Endothelial cell of umbilical vein (primary cell): Measurements from ENCODE around the gene CADPS. TPM values are rescaled to one million over a fixed set of nuclear protein-coding genes. Genes with fewer than 3 reads are reported as not detected.

Experiments used
- BruUV-seq: library from RNA; stranded (reverse); fragments of 400-500 nt; replicated peaks from 2 replicates; lab custom pipeline; 2021; lab: Mats Ljungman, UMichigan
- CTCF ChIA-PET: fragments of 300-600, 350-600 bp; sonication (Branson Sonifier 250); formaldehyde crosslinking; loops from one replicate; lab custom pipeline; 2021; ENCODE audit warnings: antibody characterized with exemption, inconsistent platforms; lab: Charles Lee
- POLR2A ChIA-PET: fragments of 300-600, 350-600 bp; sonication (Branson Sonifier 250); formaldehyde crosslinking; loops from one replicate; lab custom pipeline; 2021; ENCODE audit warnings: antibody characterized with exemption, inconsistent platforms; lab: Charles Lee
- DNase-seq: peaks from one replicate; pipeline ENCODE4 v3.0.0-alpha.2; 2011; ENCODE audit warnings: low read depth, low spot score
- FAIRE-seq: peaks from 2 replicates; lab custom pipeline; 2011; peaks lifted over from hg19 to GRCh38; lab: Jason Lieb, UNC
- H2AFZ ChIP-seq: 2 replicates; pipeline ENCODE4 v1.6.0; 2012; ENCODE audit warnings: low read depth, low read length, control low read depth, inconsistent platforms
- H3K27ac ChIP-seq: 2 replicates; pipeline ENCODE4 v1.5.1; 2011; ENCODE audit warnings: low read depth, mild to moderate bottlenecking, control low read depth, low read length, moderate library complexity; ENCODE audit not compliant: insufficient read depth
- H3K27me3 ChIP-seq, 2 experiments: 2 replicates each; pipeline versions ENCODE4 v1.6.0 to v1.6.1; 2011; ENCODE audit warnings: low read length in 2 of 2, mixed read lengths in 1 of 2; ENCODE audit not compliant: control insufficient read depth in 2 of 2, insufficient read depth in 2 of 2
- H3K36me3 ChIP-seq, 2 experiments: 2 replicates in 1 of 2; 3 replicates in 1 of 2; pipeline ENCODE4 v1.5.1; 2011; ENCODE audit warnings: low read length in 2 of 2, mild to moderate bottlenecking in 1 of 2, moderate library complexity in 1 of 2; ENCODE audit not compliant: control insufficient read depth in 2 of 2, insufficient read depth in 2 of 2; ENCODE audit errors: extremely low read depth in 1 of 2
- H3K4me1 ChIP-seq: 3 replicates; pipeline ENCODE4 v1.5.1; 2011; ENCODE audit warnings: mild to moderate bottlenecking, low read length; ENCODE audit not compliant: control insufficient read depth, insufficient read depth; ENCODE audit errors: extremely low read depth
- H3K4me2 ChIP-seq: 2 replicates; pipeline ENCODE4 v1.6.1; 2011; ENCODE audit warnings: low read length, control low read depth, mixed read lengths; ENCODE audit not compliant: insufficient read depth
- H3K4me3 ChIP-seq, 3 experiments: fragments of 200-600 bp in 1 of 3; sonication (generic), shearing (Covaris generic) in 1 of 3; replicated peaks in 1 of 3; 2 replicates each; pipeline ENCODE4 v1.5.1; 2011 to 2016; ENCODE audit warnings: control low read depth in 3 of 3, low read length in 3 of 3, mild to moderate bottlenecking in 2 of 3, inconsistent platforms in 1 of 3, low read depth in 1 of 3, moderate library complexity in 1 of 3; ENCODE audit not compliant: insufficient read depth in 1 of 3
- H3K79me2 ChIP-seq: 2 replicates; pipeline ENCODE4 v1.6.0; 2012; ENCODE audit warnings: low read length, inconsistent platforms; ENCODE audit not compliant: control insufficient read depth, insufficient read depth
- H3K9ac ChIP-seq: replicated peaks from 2 replicates; pipeline ENCODE3; 2011; ENCODE audit warnings: low read length, control low read depth; ENCODE audit not compliant: insufficient read depth; ENCODE audit errors: extremely low read depth
- H3K9me1 ChIP-seq: replicated peaks from 3 replicates; pipeline ENCODE4 v1.6.0; 2011; ENCODE audit warnings: mild to moderate bottlenecking, low read length; ENCODE audit not compliant: control insufficient read depth, insufficient read depth; ENCODE audit errors: extremely low read depth
- H3K9me3 ChIP-seq: replicated peaks from 2 replicates; pipeline ENCODE4 v1.5.1; 2012; ENCODE audit warnings: low read length, inconsistent platforms; ENCODE audit not compliant: control insufficient read depth, insufficient read depth
- H4K20me1 ChIP-seq: replicated peaks from 2 replicates; pipeline ENCODE3; 2011; ENCODE audit warnings: mild to moderate bottlenecking, low read length; ENCODE audit not compliant: control insufficient read depth, insufficient read depth; ENCODE audit errors: extremely low read depth
- FOS ChIP-seq: IDR thresholded peaks from 2 replicates; pipeline ENCODE4 v1.6.1; 2011; ENCODE audit warnings: mild to moderate bottlenecking, low read length, moderate library complexity, borderline replicate concordance; ENCODE audit not compliant: insufficient read depth
- GATA2 ChIP-seq: IDR thresholded peaks from 2 replicates; pipeline ENCODE4 v1.7.0; 2011; ENCODE audit warnings: low read depth, mild to moderate bottlenecking, moderate library complexity, mixed read lengths, low read length; ENCODE audit not compliant: insufficient read length, insufficient read depth
- JUN ChIP-seq: IDR thresholded peaks from 2 replicates; pipeline ENCODE4 v1.6.1; 2011; ENCODE audit warnings: borderline replicate concordance, low read depth; ENCODE audit not compliant: insufficient read length, insufficient read depth
- MYC ChIP-seq: IDR thresholded peaks from one replicate; pipeline ENCODE4 v1.6.1; 2011; ENCODE audit warnings: mild to moderate bottlenecking, low read depth, low read length
- POLR2A ChIP-seq: IDR thresholded peaks from 2 replicates; pipeline ENCODE4 v1.6.1; 2012; ENCODE audit warnings: low read depth, mild to moderate bottlenecking, control low read depth, low read length
- POLR2AphosphoS5 ChIP-seq: IDR thresholded peaks from 2 replicates; pipeline ENCODE4 v1.6.1; 2012; ENCODE audit warnings: low read depth, mild to moderate bottlenecking, control low read depth, low read length, moderate library complexity; ENCODE audit not compliant: insufficient read depth
- dilution Hi-C: fragments of 300-500 bp; cut with MboI; formaldehyde crosslinking; loops from one replicate; pipeline ENCODE4 v1.15.0; 2019; ENCODE audit warnings: low sequenced_read_pairs; ENCODE audit not compliant: extremely low pct_ligation_motif_present
- intact Hi-C: fragments of 100-400 bp; cut with micrococcal nuclease; formaldehyde crosslinking; loops from one replicate; pipeline ENCODE4 v1.10.0; 2022
- polyA plus RNA-seq, 4 experiments: library from polyadenylated mRNA; depleted of rRNA in 3 of 4; stranded (reverse) in 3 of 4; unstranded in 1 of 4; fragments of >200 nt; gene quantifications; 2 replicates each; pipeline versions ENCODE4 v1.2.1 to v1.2.3, GENCODE V29; 2011 to 2012; ENCODE audit warnings: missing spikeins in 1 of 4
- total RNA-seq: library from RNA; stranded (reverse); gene quantifications from 2 replicates; pipeline ENCODE4 v1.2.3, GENCODE V29; 2021
- TF ChIP-seq, protein P1 (sequence below), 2 donors: IDR thresholded peaks; 1 replicate in 1 of 2; 2 replicates in 1 of 2; pipeline ENCODE4 v1.5.1; 2011; ENCODE audit warnings: low read length in 2 of 2, mild to moderate bottlenecking in 2 of 2, moderate library complexity in 2 of 2, control low read depth in 1 of 2, inconsistent platforms in 1 of 2, low read depth in 1 of 2; ENCODE audit not compliant: insufficient read depth in 1 of 2; ENCODE audit errors: extremely low read depth in 1 of 2

CADPS gene
- total and polyA plus RNA-seq, 2 donors (not counting 3 experiments of a cell fraction or from before 2014, with no cell fraction given) = not detected

DNA sequence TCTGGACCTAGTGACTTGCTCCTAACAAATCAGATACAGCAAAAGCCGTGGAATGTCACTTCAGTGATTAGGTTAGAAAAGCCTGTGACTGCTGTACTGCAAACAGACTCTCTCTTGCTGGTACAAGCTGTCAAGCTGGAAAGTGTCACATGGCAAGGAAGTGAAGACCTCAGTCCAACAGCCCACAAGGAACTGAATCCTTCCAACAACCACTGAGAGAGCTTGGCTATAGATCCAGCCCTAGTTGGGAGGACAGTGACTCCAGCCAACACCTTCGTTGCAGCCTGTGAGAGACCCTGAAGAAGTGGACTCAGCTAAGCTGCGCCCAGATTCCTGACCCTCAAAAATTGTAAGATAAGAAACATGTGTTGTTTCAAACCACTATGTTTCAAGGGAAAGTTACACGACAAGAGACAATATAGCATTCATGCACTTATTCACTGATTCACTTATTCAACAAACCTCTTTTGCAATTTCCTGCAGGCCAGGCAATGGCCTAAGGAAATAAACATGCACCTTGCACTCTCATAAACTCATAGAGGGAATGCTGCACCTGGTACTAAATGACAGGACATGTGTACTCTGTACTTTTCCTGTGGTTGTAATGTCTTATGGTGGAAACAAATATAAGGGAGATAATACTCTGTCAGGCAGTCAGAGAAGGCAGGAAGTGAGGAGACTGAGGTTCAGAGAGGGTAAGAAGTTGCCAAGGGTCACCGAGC lies 142.9 kb downstream of the CADPS start:
- H3K27ac ChIP-seq = no peak overlapping the region
- intact Hi-C loops (no loop called here), dilution Hi-C loops (no loop called here)
- no peak overlapping the region for H2AFZ ChIP-seq
- no peaks in the 10 kb centered on the region for H3K27me3 ChIP-seq
- ChIA-PET POLR2A (no interaction called here), CTCF (no interaction called here)
- no peak overlapping the region for H3K4me2 ChIP-seq
- H3K4me3 ChIP-seq = no peak overlapping the region
- H3K9me1 ChIP-seq = no peaks in the 10 kb centered on the region
- BruUV-seq = no TSS peak
- TF ChIP-seq JUN = no peak
- TF ChIP-seq POLR2A = no peak
- TF ChIP-seq FOS = no peak
- no peak for TF ChIP-seq MYC
- TF ChIP-seq, protein P1, sequence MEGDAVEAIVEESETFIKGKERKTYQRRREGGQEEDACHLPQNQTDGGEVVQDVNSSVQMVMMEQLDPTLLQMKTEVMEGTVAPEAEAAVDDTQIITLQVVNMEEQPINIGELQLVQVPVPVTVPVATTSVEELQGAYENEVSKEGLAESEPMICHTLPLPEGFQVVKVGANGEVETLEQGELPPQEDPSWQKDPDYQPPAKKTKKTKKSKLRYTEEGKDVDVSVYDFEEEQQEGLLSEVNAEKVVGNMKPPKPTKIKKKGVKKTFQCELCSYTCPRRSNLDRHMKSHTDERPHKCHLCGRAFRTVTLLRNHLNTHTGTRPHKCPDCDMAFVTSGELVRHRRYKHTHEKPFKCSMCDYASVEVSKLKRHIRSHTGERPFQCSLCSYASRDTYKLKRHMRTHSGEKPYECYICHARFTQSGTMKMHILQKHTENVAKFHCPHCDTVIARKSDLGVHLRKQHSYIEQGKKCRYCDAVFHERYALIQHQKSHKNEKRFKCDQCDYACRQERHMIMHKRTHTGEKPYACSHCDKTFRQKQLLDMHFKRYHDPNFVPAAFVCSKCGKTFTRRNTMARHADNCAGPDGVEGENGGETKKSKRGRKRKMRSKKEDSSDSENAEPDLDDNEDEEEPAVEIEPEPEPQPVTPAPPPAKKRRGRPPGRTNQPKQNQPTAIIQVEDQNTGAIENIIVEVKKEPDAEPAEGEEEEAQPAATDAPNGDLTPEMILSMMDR (IDR thresholded peaks at IDR 0.05; ENCODE audit: extremely low read depth in 1 of 2, insufficient read depth in 1 of 2, low read depth in 1 of 2, low read length in 2 of 2) = no peak
- no peak for TF ChIP-seq GATA2
- no peak for TF ChIP-seq POLR2AphosphoS5
- DNase-seq (no peak), FAIRE-seq (no peak)
- no peaks in the 10 kb centered on the region for H3K4me1 ChIP-seq
- H4K20me1 ChIP-seq = no peaks in the 10 kb centered on the region
- H3K9ac ChIP-seq = no peak overlapping the region
- no peaks in the 10 kb centered on the region for H3K9me3 ChIP-seq
- no peaks in the 10 kb centered on the region for H3K79me2 ChIP-seq
- no peaks in the 10 kb centered on the region for H3K36me3 ChIP-seq
